Kidney (tissue), 14 donors: ENCODE data around the gene TRIO. TPM values are rescaled to one million over a fixed set of nuclear protein-coding genes. Genes with fewer than 3 reads are reported as not detected.

Experiments
- DNase-seq, 5 donors: peaks; one replicate each; pipeline ENCODE4 v3.0.0-alpha.2; 2013 to 2020
- FAIRE-seq: peaks from 2 replicates; lab custom pipeline; 2012; peaks lifted over from hg19 to GRCh38; lab: Jason Lieb, UNC
- H3K27ac ChIP-seq, 2 donors: one replicate each; pipeline ENCODE4 v1.7.0; 2013; ENCODE audit warnings: low read depth in 2 of 2, low read length in 2 of 2, inconsistent platforms in 1 of 2
- H3K27me3 ChIP-seq: one replicate; pipeline ENCODE4 v1.7.1; 2013; ENCODE audit warnings: low read length, inconsistent platforms; ENCODE audit not compliant: control insufficient read depth, insufficient read depth
- H3K36me3 ChIP-seq, 3 donors: one replicate each; pipeline versions ENCODE4 v1.7.0 to v1.7.1; 2013; ENCODE audit warnings: low read length in 3 of 3, control low read depth in 1 of 3, inconsistent platforms in 1 of 3; ENCODE audit not compliant: insufficient read depth in 3 of 3, control insufficient read depth in 2 of 3
- H3K4me1 ChIP-seq, 3 donors: one replicate each; pipeline versions ENCODE4 v1.7.0 to v1.7.1; 2013; ENCODE audit warnings: low read length in 3 of 3, inconsistent platforms in 1 of 3, low read depth in 1 of 3; ENCODE audit not compliant: control insufficient read depth in 2 of 3, insufficient read depth in 2 of 3
- H3K4me3 ChIP-seq, 3 donors: one replicate each; pipeline versions ENCODE4 v1.7.0 to v1.8.1; 2013; ENCODE audit warnings: low read length in 3 of 3, control low read depth in 1 of 3, inconsistent platforms in 1 of 3
- H3K9ac ChIP-seq, 3 donors: one replicate each; pipeline versions ENCODE4 v1.7.0 to v1.7.1; 2013; ENCODE audit warnings: low read length in 3 of 3, control low read depth in 1 of 3, inconsistent platforms in 1 of 3
- H3K9me3 ChIP-seq, 3 donors: one replicate each; pipeline versions ENCODE4 v1.7.0 to v1.7.1; 2013; ENCODE audit warnings: low read length in 3 of 3, control low read depth in 1 of 3, inconsistent platforms in 1 of 3; ENCODE audit not compliant: control insufficient read depth in 2 of 3, insufficient read depth in 1 of 3
- CTCF ChIP-seq: IDR thresholded peaks from 3 replicates; pipeline ENCODE4 v1.5.1; 2012; ENCODE audit warnings: mild to moderate bottlenecking, moderate library complexity, borderline replicate concordance; ENCODE audit not compliant: insufficient read depth; ENCODE audit errors: extremely low read depth
- intact Hi-C: fragments of 100-400 bp; cut with DNase I; formaldehyde crosslinking; loops from one replicate; pipeline ENCODE4 v1.11.1; 2022
- polyA plus RNA-seq: library from polyadenylated mRNA; stranded (reverse); fragments of 350-450 nt; fragmentation: Illumina TruSeq; extraction: RNeasy Lipid Tissue Mini Kit (QIAGEN cat#74804); gene quantifications from one replicate; pipeline ENCODE4 v1.2.3, GENCODE V29; 2014; ENCODE audit warnings: low read depth, low replicate concordance; ENCODE audit not compliant: insufficient read depth
- total RNA-seq: library from RNA; stranded (reverse); fragmentation: NEBNext Ultra II Directional; extraction: Animal tissue kit (Norgen Biotek cat#: 25700); gene quantifications from one replicate; pipeline ENCODE4 v1.2.1, GENCODE V29; 2021
- donor health status: control.
- donor health status: control.
- donor health status: control.
- donor health status: control.
- donor health status: control.
- donor health status: DM: yes; HTN: yes; CAD: no.
- donor health status: Normal renal cell carcinoma (clear cell type).

Gene TRIO
- total and polyA plus RNA-seq, 2 donors from 2014 or later = 9.5 to 149 TPM

DNA sequence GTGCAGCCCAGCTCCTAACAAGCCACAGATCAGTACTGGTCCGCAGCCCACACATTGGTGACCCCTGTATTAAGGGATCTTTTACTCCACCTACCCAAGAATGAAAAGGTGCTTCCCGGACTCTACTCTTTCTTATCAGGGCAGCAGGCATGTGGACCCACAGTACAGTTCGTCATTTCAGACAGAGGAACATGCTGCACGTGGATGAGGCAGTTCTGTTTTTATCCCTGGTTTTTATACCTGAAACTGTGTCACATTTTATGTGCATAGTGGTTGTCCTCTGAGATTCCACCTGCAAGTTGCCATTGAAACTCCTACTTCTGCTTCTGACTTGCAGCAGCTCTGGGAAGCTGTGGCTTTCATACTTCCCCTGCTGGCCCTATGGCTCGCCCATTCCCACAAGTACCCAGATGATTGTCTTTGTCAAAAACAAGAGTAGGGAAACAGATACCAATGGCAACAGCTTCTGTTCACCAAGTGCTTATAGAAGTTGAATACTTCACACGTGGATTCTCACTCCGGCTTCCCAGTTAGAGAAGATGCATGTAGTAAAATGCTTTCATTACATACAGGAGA lies 208.0 kb downstream of the TRIO start:
- H3K27me3 ChIP-seq = no peaks in the 10 kb centered on the region
- no peak overlapping the region for H3K4me3 ChIP-seq
- H3K27ac ChIP-seq = no peak overlapping the region
- H3K4me1 ChIP-seq = no peaks in the 10 kb centered on the region
- no peak overlapping the region for H3K9ac ChIP-seq
- FAIRE-seq = no peak
- intact Hi-C loops = no loop called here
- peaks cover 0 to 7% (median 0%) of the 10 kb centered on the region in 3 donors for H3K36me3 ChIP-seq
- no peaks in the 10 kb centered on the region for H3K9me3 ChIP-seq
- DNase-seq = no peak
- TF ChIP-seq CTCF = no peak

- no peaks in the 10 kb centered on the region for H3K9me3 ChIP-seq
- no peak overlapping the region for H3K4me3 ChIP-seq
- H3K9ac ChIP-seq = no peak overlapping the region
- peaks cover 0 to 2% (median 0%) of the 10 kb centered on the region in 3 donors for H3K4me1 ChIP-seq
- no peak overlapping the region for H3K27ac ChIP-seq
- intact Hi-C loops = no loop called here
- TF ChIP-seq CTCF = peak; percentile 89
- peak; percentile 58 to 80 (median 65) for DNase-seq
- FAIRE-seq = no peak
- no peaks in the 10 kb centered on the region for H3K27me3 ChIP-seq
- peaks cover 0 to 4% (median 2%) of the 10 kb centered on the region in 3 donors for H3K36me3 ChIP-seq
Measured at GRCh38 chr5:14351845-14352712, 208.9 kb downstream of the TRIO start.

- Histone ChIP-seq H3K27me3 (no peaks in the 10 kb centered on the region), H3K9me3 (no peaks in the 10 kb centered on the region), H3K27ac (no peak overlapping the region), H3K4me3 (no peak overlapping the region), H3K4me1 (peaks cover 0 to 3% (median 0%) of the 10 kb centered on the region in 3 donors), H3K36me3 (peaks cover 2 to 6% (median 2%) of the 10 kb centered on the region in 3 donors), H3K9ac (no peak overlapping the region)
- intact Hi-C loops = no loop called here
- DNase-seq (no peak), FAIRE-seq (no peak)
- no peak for TF ChIP-seq CTCF
Measured at GRCh38 chr5:14353726-14354474, 210.8 kb downstream of the TRIO start.
